GM21786 (cell line): ENCODE measurements around the gene PITPNC1.
"Not testable (repeated sequence)": the region's sequence is repeated elsewhere in the genome, so short reads cannot be mapped to it uniquely, and the experiment has no call there.

Experiments used
- ATAC-seq: cut with Tn5 transposase; IDR thresholded peaks from one replicate; pipeline ENCODE4 v1.9.1; 2021; ENCODE audit not compliant: unreplicated experiment

Gene PITPNC1

DNA sequence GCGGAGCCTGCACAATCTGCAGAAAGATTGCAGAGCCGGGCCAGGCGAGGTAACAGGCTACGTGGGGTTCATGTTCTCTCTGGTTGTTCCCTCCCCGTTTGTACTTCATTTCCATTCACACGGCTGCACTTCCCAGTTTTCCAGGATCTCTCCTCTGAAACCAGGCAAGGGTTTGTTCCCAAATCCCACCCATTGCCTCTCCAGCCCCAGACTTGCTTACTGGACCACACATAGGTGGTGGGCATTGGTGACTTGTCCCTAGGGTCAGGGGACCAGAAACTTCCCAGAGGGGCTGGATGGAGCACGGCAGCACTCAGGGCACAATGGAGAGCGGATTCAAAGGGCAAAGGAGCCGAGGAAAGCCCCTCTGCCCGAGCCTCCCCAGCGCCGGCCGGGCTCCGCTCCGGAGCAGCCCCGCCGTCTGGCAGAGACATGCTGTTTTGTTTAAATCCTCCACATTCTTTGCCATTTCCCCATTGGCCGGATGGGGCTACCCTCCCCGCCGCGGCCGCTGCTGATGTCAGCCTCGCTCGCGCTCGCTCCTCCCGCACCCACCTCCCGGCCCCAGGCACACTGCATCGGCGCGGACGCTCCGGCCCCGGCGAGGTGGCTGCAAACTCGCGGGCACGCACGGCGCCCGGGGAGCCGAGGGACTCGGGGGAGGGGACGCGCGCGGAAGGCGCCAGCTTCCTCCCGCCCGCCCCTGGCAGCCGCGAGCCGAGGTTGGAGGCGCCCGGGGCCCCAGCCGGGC lies at the start of gene PITPNC1:
PITPNC1 (plus strand) TSS at position 545 of the 751 bp plus-strand sequence.
- ATAC-seq: peak; percentile 72

DNA sequence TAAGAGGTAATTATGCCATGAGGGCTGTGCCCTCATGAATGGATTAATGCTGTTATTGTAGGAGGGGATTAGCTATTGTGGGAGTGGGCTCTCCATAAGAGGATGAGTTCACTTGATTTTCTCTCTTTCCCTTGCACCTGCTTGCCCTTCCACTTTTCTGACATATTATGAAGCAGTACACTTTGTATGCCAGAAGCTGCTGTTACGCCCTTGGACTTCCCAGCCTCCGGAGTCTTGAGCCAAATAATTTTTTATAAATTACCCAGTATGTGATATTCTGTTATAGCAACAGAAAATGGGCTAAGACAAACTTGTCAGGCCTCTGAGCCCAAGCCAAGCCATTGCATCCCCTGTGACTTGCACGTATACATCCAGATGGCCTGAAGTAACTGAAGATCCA lies 49.1 kb upstream of the PITPNC1 start:
- ATAC-seq: no peak

DNA sequence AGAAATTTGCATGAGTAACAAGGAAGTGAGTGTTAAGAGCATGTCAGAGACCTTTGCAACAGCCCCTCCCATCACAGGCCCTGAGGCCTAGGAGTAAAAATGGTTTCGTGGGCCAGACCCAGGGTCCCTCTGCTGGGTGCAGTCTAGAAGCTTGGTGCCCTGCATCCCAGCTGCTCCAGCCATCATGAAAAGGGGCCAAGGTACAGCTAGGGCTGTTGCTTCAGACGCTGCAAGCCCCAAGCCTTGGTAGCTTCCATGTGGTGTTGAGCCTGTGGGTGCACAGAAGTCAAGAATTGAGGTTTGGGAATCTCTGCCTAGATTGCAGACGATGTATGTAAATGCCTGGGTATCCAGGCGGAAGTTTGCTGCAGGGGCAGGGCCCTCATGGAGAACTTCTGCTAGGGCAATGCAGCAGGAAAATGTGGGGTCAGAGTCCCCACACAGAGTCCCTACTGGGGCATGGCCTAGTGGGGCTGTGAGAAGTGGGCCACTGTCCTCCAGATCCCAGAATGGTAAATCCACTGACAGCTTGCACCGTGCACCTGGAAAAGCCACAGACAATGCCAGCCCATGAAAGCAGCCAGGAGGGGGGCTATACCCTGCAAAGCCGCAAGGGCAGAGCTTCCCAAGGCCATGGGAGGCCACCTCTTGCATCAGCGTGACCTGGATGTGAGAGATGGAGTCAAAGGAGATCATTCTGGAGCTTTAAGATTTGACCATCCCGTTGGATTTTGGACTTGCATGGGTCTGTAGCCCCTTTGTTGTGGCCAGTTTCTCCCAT lies 45.5 kb upstream of the PITPNC1 start:
- not testable (repeated sequence) for ATAC-seq

DNA sequence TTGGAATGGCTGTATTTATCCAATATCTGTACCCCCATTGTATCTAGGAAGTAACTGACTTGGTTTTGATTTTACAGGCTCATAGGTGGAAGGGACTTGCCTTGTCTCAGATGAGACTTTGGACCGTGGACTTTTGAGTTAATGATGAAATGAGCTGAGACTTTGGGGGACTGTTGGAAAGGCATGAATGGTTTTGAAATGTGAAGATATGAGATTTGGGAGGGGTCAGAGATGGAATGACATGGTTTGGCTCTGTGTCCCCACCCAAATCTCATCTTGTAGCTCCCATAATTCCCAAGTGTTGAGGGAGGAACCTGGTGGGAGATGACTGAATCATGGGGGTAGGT lies 44.9 kb upstream of the PITPNC1 start:
- ATAC-seq: not testable (repeated sequence)

DNA sequence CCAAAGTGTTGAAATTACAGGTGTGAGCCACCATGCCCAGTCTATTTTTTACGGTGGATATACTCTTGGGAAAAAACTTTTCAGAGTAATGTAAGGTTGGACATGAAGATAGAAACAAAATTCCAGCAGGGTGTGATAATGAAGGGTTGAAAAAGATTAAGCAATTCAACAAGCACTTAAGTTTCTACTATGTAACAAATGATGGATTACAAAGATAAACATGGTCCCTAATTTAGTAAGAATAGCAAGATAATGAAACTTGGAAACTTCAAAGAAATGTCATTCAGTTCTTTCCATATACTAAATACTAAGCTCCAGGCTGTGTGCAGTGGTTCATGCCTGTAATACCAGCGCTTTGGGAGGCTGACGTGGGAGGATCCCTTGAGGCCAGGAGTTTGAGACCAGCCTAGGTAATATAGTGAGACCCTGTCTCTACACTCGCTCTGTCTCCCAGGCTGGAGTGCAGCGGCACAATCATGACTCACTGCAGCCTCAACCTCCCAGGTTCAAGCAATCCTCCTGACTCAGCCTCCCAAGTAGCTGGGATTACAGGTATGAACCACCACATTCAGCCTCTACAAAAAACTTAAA lies 41.7 kb upstream of the PITPNC1 start:
- ATAC-seq: no peak

DNA sequence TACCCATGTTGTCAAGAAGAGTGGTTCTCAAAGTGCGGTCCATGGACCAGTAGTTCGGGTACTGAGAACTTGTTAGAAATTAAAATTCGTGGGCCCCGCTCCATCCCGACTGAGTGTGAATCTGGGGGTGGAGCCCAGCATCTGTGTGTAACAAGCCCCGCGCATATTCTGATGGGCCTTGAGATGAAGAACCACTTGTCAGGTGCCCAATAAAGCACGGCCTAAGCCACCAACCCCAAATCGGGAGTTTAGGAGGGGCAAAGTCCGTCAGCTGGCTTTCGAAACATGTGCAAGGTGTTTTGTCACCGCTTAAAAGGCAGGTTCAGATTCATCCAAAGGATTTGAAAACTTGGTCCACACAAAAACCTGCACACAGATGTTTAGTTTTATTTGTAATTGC lies 40.2 kb upstream of the PITPNC1 start:
- no peak for ATAC-seq

DNA sequence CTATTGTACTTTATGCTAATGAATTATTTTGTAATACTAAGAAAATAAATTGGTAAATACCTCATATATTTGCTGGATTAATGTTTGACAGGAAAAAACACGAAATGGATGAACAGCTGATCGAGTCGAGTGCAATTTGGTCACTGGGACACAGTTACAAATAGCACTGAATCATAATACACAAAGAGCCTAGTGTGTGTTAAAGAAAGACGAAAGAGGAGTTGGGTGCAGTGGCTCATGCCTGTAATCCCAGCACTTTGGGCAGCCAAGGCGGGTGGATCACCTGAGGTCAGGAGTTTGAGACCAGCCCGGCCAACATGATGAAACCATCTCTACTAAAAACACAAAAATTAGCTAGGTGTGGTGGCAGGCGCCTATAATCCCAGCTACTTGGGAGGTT lies 38.7 kb upstream of the PITPNC1 start:
- ATAC-seq: not testable (repeated sequence)

- ATAC-seq: no peak
These were observed 33.8 kb upstream of the PITPNC1 start for GRCh38 chr17:67343237-67343636.

GRCh38 chr17:67347826-67348225 lies 29.3 kb upstream of the PITPNC1 start:
- ATAC-seq: no peak

DNA sequence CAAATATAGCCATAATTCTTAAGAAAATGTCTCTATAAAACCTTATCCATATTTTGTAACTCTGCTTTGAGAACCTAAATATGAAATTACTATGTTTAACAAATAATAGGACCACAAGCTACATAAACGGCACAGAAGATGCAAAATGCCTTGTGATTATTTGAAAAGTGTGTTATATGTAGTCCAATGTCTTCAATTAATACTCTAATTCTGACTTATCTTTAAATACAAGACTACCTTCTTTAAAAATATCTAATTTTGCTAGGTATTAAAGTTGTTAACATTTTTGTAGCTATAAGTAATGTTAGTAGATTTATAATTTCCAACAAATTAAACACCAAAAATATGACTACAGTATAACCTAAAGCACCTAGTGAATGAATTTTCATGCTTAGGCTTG lies 27.7 kb upstream of the PITPNC1 start:
- no peak for ATAC-seq

- ATAC-seq: no peak
These were observed 23.9 kb upstream of the PITPNC1 start for GRCh38 chr17:67353161-67353560.

GRCh38 chr17:67353929-67354574 lies 23.0 kb upstream of the PITPNC1 start:
- no peak for ATAC-seq

- ATAC-seq: no peak
These were observed 18.5 kb upstream of the PITPNC1 start for GRCh38 chr17:67358612-67359011.

DNA sequence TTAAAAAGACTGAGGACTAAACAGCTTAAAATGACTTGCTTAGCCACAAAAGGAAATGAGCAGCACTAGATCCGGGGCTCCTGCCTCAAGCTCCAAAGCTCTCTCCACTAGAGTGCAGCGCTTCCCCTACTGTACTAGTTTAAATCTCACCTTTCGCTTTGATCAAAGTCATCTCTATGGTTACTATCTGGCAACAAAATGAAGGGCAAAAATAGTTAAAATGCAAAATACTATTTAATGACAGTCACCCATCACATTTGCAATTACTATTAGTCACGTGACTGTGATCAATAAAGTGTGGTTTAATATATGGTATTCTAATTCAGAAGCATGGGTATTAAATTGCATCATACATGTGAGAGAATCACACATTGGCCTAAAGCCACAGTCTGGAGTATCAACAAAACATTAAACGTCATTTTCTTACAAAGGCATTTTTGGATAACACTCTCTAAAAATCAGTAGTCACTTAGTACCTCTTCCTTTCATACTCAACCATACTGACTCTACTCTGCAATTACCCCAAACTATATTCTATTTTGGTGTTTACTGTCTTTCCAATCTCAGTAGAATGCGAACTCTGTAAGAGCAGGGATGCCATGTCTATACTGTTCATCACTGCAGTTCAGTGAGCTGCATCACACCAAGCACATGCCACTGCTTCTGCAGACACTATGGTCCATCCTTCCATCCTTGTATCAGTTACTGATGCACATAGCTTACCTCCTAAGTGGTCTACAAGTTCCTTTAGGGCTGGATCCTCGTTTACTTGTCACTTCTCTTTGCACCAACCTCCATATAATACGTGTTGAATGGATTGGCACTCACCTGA lies 16.9 kb upstream of the PITPNC1 start:
- ATAC-seq: no peak

GRCh38 chr17:67360880-67361279 lies 16.2 kb upstream of the PITPNC1 start:
- ATAC-seq: no peak

DNA sequence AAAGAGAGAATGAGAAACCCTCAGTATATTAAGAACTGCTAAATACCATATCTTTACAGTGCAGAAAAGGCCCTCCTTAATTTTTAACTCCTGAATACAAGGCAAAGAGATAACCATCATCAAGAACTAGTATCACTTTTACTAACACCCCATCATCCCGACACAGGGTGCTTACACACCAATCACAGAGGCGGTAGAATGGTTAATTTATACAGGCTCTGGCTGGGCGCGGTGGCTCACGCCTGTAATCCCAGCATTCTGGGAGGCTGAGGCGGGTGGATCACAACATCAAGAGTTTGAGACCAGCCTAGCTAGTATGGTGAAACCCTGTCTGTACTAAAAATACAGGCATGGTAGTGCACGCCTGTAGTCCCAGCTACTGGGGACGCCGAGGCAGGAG lies 14.9 kb upstream of the PITPNC1 start:
- no peak for ATAC-seq

DNA sequence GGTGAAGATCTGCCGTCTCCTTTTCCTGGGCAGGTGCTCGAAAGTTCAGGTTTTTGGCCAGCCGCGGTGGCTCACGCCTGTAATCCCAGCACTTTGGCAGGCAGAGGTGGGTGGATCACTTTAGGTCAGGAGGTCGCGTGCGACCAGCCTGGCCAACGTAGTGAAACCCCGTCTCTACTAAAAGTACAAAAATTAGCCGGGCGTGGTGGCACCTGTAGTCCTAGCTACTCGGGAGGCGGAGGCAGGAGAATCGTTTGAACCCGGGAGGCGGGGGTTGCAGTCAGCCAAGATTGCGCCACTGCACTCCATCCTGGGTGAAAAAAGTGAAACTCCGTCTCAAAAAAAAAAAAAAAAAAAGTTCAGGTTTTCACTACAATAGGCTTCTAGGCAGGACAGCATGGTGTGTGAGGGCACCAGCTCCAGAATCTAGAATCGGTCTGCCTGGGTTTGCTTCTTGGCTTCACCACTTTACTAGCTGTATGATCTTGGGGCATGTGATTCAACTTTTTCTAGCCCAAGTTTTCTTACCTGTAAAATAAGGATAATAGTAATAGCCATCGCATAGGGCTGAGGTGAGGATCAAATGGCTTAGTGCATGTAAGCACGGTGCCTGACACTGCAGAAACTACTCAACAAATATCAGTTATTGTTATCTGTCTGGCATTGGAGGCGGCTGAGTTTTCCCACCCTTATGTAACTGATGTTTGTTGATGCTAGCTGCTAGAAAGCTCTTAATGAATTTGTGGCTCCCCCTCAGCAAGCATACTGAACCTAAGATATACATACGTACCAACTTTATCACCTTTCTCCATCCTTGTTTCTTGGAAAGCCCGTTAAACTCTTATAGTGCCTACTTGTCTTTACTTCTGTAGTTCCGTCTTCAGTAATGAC lies 12.0 kb upstream of the PITPNC1 start:
- no peak for ATAC-seq

- ATAC-seq: no peak
These were observed 11.3 kb upstream of the PITPNC1 start for GRCh38 chr17:67365738-67366192.
